Nasal cavity respiratory epithelium epithelial cell of viscerocranial mucosa (primary cell): ENCODE measurements around the gene DTNB. TPM values are rescaled to one million over a fixed set of nuclear protein-coding genes. Genes with fewer than 3 reads are reported as not detected.

Experiments
- total RNA-seq: library from RNA; depleted of rRNA; stranded (reverse); fragments of >200 nt; gene quantifications from 2 replicates; pipeline ENCODE4 v1.2.3, GENCODE V29; 2014

Gene DTNB
- total RNA-seq: 7.2 and 16.8 TPM in 2 replicates

DNA sequence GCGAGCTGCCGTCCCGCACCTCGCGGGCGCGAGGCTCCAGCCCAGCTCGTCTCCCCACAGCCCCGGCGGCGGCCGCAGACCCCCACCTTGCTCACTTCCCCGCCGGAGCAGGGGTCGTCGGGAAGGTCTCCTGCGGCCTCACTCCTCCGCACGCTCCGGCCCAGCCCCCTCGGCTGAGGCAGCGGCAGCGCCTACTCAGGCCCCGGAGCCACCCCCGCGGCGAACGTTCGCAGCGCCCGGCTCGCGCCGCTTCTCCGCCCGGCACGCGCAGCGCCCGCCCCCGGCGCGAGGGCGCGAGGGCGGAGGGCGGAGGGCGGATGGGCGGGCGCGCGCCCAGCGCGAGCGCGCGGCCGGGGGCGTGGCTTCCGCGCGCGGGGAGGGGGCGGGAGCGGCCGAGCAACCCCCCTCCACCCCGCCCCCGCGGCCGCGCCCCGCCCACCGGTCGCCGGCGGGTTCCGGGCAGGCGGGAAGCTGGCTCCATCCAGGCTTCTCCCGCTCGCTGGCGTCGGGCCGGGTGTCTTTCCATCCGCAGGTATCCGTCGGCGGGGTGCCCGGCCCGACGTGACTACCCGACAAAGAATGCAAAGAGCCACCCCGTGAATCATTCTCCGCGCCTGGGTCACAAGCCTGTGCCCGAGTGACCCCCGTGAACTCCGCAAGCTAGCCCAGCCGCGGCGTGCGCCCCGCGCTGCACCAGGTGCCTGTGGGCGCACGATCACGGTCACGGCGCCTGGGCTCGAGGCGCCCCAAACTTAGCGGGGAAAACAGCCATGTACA, at the start of gene DTNB:
TSS of gene DTNB (minus strand) at position 278 of the 777 bp plus-strand sequence. CDS start 20,917 bp downstream, outside the sequence.

DNA sequence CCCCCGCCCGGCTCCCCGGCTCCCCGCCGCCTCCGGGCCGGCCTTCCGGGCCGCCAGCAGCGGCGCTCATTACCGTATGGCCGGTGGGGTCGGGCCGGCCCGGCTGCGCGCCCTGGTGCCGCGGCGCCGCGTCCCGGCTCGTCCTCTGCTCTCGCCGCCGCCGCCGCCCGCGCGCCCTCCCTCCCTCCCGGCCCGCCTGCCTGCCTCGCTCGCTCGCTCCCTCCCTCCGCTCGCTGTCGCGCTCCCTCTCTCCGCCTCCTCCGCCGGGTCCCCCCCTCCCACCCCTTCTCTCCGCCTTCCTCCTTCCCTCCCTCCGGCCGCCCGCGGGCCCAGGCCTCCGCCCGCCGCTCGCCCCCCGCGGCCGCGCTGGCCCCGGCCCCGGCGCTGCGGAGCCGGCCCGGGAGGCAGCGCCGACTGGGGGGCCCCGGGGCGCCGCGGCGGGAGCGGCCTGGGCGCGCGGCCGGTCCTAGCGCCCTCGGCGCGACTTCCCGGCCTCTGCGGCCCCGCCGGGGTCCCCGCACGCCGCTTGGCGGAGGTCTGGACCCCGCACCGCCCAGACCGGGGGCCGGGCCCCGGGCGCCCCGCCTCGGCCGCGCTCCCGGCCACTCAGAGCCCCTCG, 331.5 kb downstream of the DTNB start, which contains the start of gene DNMT3A:
TSS of gene DNMT3A (minus strand) at position 173 of the 619 bp plus-strand sequence. CDS start 27,941 bp downstream, outside the sequence.

Other genes starting within 250 kb of the DTNB start
- gene ASXL2, start 204.9 kb upstream of the DTNB start, total RNA-seq: 6.8 and 18.1 TPM in 2 replicates